ENCODE results near the gene GTF2I.
"Not testable (repeated sequence)": the region's sequence is repeated elsewhere in the genome, so short reads cannot be mapped to it uniquely, and the experiment has no call there.

Gene GTF2I

DNA sequence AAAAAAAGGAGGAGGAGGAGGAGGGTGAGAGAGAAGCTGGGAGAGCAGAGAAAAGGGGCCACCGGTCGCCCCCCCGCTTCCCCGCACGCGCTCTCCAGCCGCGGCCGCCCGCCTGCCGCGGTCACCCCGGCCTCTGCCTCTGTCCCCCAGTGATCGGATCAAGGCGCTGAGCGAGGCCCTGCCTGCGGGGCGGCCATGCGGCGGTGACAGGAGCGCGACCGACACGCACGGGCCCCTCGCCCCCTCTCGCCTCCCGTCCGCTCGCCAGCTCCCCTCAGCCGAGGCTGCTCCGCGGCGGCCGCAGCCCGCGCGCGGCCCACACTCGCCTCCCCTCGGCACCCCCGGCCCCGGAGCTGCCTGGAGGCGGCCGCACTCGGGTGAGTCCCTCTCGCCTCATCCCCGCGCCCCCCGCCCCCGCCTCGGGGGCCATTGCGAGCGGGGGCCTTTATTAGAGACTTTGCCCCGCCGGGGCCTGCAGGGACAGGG lies at the start of gene GTF2I:
TSS of gene GTF2I (plus strand) at position 27 of the 486 bp plus-strand sequence. CDS start 31,411 bp downstream, outside the sequence.
- DNase-seq (ENCODE audit: low read depth in 1 of 2, low spot score in 1 of 2) = peak in 1 of 2 donors; percentile 6

DNA sequence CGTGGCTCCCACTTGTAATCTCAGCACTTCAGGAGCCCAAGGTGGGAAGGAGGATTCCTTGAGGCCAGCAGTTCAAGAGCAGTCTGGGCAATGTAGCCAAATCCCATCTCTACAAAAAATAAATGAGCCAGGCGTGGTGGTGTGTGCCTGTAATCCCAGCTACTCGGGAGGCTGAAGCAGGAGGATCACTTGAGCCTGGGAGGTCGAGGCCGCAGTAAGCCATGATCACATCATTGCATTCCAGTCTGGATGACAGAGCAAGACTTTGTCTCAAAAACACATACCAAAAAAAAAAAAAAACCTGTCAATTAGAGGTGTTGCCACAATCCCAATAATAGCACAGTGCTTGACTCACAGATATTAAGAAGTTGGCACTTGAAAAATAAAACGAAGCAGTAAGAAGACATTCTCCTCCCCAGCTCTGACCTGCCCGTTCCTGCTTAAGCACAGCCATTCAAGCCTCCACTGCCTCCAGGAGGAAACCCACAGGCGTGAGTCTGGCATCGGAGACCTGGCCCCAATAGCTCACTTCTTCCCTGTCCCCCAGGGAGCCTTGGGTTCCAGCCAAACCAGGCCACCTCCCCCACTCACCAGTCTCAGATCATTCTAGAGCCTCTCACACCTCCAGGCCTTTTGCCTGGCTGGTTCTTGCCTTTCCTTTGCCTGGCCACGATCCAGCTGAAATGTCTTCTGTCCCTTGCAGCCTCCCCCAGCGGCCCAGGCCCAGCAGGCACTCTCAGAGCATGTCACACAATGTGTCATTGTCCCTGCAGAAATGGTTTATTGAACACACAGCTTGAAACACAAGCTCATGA lies 45.3 kb upstream of the GTF2I start:
- no peak for DNase-seq (ENCODE audit: low read depth in 1 of 2, low spot score in 1 of 2)

GRCh38 chr7:74615933-74616780 lies 41.4 kb upstream of the GTF2I start:
- no peak for DNase-seq (ENCODE audit: low read depth in 1 of 2, low spot score in 1 of 2)

- peak in 1 of 2 donors; percentile 5 for DNase-seq (ENCODE audit: low read depth in 1 of 2, low spot score in 1 of 2)
Observed at GRCh38 chr7:74617180-74617744, 40.3 kb upstream of the GTF2I start.

DNA sequence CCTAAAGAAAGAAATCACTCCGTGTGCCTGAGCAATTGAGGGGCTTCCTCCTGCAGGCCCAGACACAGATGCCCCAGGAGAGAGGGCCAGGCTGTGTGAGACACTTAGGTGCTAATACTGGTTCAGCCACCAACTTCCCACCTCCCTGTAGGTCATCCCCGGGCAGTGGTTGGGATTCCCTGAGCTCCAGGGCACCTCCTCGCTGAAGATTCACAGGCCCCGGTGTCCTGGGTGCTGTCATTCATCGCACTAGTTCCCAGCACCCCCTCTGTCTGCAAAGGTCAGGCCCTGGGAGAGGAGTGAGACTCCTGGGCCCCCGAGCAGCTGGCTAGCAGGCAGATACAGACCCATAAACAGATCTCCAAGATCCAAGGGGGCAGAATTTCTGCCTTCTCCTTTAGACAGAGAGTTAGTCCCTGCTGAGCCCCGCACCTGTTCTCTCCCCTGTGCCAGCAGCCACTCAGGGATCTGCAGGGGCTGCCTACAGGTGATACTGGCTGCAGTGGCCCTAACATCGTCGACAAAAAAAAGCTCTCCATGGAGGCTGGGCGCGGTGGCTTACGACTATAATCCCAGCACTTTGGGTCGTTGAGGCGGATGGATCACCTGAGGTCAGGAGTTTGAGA lies 38.2 kb upstream of the GTF2I start:
- DNase-seq (ENCODE audit: low read depth in 1 of 2, low spot score in 1 of 2) = no peak

DNA sequence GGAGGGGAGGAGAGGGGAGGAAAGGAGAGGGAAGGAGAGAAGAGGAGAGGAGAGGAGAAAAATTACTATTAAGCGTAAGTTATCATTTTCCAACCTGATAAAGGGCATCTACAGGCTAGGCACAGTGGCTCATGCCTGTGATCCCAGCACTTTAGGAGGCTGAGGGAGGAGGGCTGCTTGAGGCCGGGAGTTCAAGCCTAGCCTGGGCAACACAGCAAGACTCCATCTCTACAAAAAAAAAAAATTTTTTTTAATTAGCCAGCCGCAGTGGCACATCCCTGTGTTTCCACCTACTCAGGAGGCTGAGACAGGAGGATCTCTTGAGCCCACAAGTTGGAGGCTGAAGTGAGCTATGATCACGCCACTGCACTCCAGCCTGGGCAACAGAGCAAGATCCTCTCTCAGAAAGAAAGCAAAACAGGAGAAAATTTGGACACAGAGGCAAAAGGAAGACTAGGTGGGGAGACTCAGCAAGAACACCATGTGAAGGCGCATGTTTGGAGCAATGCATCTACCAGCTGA lies 35.2 kb upstream of the GTF2I start:
- no peak for DNase-seq (ENCODE audit: low read depth in 1 of 2, low spot score in 1 of 2)

GRCh38 chr7:74623135-74623534 lies 34.4 kb upstream of the GTF2I start:
- DNase-seq (ENCODE audit: low read depth in 1 of 2, low spot score in 1 of 2) = no peak

DNA sequence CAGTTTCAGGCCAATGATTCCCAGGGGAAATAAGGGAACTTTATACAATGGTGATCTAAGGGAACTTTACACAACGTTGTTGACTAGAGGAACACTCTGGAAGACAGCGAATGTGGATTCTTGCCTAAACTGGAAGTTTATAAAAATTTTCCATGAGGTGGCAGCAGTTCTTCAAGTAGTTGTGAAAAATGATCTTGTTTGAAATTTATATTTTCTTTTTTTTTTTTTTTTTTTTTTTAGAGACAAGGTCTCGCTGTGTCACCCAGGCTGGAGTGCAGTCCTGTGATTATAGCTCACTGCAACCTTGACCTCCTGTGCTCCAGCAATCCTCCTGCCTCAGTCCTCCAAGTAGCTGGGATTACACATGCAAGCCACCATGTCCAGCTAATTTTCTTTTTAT lies 32.1 kb upstream of the GTF2I start:
- no peak for DNase-seq (ENCODE audit: low read depth in 1 of 2, low spot score in 1 of 2)

DNA sequence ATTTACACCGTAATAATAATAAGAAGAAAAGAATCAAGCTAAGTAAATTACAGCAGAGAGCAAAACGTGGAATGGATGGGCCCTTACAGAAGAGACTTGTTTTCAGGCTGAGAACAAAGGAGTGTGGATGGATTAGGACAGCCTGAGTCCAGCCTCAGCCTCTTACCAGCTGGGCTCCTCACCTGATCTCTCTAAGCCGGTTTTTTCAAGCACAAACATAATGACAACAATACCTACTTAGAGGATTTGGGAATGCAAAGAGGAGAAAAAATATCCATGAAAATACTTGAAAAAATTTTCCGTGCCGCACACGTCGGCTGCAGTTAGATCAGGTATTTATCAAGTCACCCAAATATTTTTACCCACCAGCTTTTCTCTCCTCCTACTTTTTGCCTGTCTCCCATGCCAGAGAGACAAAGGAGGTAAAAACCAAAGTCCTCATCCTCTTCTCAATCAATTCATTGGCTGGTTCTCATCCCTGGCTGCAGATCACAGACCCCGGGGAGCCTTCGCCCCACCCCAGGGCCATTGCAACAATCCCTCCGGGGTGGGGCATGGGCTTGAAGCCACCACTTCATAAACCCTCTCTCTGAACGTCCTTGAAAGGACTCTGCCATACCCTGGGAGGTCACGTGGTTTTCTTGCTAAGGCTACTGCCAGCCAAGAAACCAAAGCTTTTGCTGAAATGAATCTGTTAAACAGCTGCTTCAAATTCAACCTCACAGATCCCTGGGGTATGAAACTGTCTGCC lies 29.7 kb upstream of the GTF2I start:
- DNase-seq (ENCODE audit: low read depth in 1 of 2, low spot score in 1 of 2) = no peak

GRCh38 chr7:74632505-74632904 lies 25.0 kb upstream of the GTF2I start:
- DNase-seq (ENCODE audit: low read depth in 1 of 2, low spot score in 1 of 2) = no peak

- no peak for DNase-seq (ENCODE audit: low read depth in 1 of 2, low spot score in 1 of 2)
Observed at GRCh38 chr7:74633451-74633921, 24.0 kb upstream of the GTF2I start.

- no peak for DNase-seq (ENCODE audit: low read depth in 1 of 2, low spot score in 1 of 2)
Observed at GRCh38 chr7:74637745-74638144, 19.8 kb upstream of the GTF2I start.

DNA sequence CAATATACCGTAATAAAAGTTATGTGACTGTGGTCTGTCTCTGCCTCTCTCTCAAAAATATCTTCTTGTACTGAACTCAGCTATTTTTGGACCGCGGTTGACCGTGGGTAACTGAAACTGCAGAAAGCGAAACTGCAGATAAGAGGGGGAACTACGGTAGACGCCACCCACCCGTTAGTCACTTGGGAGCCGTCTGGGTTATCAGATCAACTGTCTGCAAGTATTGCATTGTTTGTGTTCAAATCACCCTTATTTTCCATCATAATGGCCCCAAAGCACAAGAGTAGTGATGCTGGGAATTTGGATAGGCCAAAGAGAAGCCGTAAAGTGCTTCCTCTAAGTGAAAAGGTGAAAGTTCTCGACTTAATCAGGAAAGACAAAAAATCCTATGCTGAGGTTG lies 7.5 kb upstream of the GTF2I start:
- peak; percentile 42 to 66 for DNase-seq (ENCODE audit: low read depth in 1 of 2, low spot score in 1 of 2)

- DNase-seq (ENCODE audit: low read depth in 1 of 2, low spot score in 1 of 2) = not testable (repeated sequence)
Observed at GRCh38 chr7:74650493-74651132, 6.9 kb upstream of the GTF2I start.

DNA sequence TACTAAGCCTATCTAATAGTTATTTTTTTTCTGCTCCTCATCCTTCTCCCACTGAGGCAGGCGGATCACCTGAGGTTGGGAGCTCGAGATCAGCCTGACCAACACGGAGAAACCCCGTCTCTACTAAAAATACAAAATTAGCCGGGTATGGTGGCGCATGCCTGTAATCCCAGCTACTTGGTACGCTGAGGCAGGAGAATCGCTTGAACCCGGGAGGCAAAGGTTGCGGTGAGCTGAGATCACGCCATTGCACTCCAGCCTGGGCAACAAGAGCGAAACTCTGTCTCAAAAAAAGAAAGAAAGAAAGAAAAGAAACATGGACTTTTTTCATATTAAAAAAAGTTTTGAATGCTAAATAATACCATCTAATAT lies 6.4 kb upstream of the GTF2I start:
- DNase-seq (ENCODE audit: low read depth in 1 of 2, low spot score in 1 of 2) = not testable (repeated sequence)

- no peak for DNase-seq (ENCODE audit: low read depth in 1 of 2, low spot score in 1 of 2)
Observed at GRCh38 chr7:74653686-74654181, 3.8 kb upstream of the GTF2I start.

- DNase-seq (ENCODE audit: low read depth in 1 of 2, low spot score in 1 of 2) = no peak
Observed at GRCh38 chr7:74654811-74655210, 2.7 kb upstream of the GTF2I start.

DNA sequence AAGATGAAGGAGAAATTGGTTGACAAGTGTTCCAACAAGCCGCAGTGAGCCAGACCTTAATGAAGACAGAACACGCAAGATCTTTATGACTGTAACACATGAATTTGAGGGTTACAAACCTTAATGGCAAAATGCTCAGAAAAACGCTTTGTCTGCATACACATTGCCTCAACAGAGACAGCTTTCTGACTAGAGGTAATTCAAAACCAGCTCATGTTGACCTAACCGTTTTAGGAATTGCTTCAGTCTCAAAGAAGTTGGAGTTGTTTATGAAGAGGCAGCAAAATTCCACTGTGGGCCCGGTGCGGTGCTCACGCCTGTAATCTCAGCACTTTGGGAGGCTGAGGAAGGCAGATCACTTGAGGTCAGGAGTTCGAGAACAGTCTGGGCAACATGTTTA lies 2.2 kb upstream of the GTF2I start:
- DNase-seq (ENCODE audit: low read depth in 1 of 2, low spot score in 1 of 2) = no peak

DNA sequence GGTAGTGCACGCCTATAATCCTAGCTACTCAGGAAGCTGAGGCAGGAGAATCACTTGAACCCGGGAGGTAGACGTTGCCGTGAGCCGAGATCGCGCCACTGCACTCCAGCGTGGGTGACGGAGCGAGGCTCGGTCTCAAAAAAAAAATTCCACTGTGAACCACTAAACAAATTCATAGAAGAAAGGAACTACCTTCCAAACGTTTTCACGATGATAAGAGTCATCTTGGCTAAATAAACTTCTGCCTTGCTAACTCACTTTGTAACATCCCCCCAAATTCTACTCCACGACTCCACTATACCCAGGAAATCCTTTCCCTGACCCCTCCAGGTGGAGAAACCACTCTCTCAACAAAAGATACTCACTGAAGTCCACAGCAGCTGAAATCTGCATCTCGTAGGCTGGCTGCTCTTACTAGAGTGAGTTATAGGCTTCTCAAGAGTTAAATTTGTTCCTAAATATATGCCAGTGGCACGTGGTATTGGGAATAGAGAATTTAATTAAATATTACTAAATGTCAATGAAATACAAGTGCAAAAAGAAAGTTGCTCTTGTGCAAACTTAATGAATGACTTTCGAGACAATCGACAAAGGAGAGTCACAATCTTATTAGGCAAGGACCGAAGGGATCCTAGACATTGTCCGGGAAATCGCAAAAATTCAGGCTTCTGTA lies 1.6 kb upstream of the GTF2I start:
- no peak for DNase-seq (ENCODE audit: low read depth in 1 of 2, low spot score in 1 of 2)
